NCI-H510A treated with DMSO at 0.1 percent for 48 hours (cell line): ENCODE data around the gene SUSD3.

Source experiments
- DNase-seq: peaks from one replicate; lab custom pipeline; 2025; lab: John Stamatoyannopoulos, UW

The SUSD3 gene

GRCh38 chr9:93123561-93124283 is 65.2 kb downstream of the SUSD3 start:
- DNase-seq = no peak

- DNase-seq = no peak
Observed at GRCh38 chr9:93124793-93125192, 66.3 kb downstream of the SUSD3 start.

GRCh38 chr9:93125331-93125894 is 66.9 kb downstream of the SUSD3 start:
- no peak for DNase-seq

GRCh38 chr9:93126151-93126781 is 67.8 kb downstream of the SUSD3 start:
- DNase-seq = no peak

- peak; percentile 13 for DNase-seq
Observed at GRCh38 chr9:93126825-93127368, 68.4 kb downstream of the SUSD3 start.

- DNase-seq = no peak
Observed at GRCh38 chr9:93127395-93127911, 69.0 kb downstream of the SUSD3 start.

DNA sequence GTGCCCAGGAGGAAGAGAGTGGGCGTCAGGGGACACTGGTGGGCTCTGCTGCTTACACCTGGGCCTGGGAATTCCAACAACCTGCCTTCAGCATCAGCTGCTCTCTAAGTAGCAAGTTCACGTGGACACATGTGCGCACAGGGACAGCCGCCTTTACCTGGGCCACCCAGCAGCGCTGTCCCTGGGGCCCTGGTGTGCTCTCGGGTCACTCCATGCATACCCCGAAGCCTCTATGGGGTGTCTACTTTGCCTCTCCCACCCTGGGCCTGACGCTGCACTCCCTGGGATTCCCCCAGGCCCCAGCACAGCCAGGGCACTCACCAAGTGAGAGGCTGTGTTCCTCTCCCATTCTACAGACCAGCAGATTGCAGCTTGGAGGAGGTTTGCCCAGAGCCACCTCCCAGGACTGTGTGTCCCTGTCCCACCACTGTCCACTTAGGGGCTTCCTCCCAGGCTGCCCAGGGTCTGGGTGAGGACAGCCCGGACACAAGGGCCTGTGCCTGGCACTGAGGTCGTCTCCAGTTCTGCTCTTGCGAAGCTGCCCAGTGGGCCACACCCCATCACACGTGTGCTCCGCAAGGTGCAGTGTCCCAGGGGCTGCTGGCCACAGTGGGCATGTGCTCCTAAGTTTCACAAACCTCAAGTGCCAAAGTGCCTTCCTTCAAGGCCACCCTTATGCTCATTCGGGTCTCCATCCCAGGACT is 69.7 kb downstream of the SUSD3 start:
- no peak for DNase-seq

- no peak for DNase-seq
Observed at GRCh38 chr9:93128715-93129224, 70.3 kb downstream of the SUSD3 start.

GRCh38 chr9:93129286-93129685 is 70.8 kb downstream of the SUSD3 start:
- no peak for DNase-seq

GRCh38 chr9:93129691-93130500 is 71.4 kb downstream of the SUSD3 start:
- no peak for DNase-seq

DNA sequence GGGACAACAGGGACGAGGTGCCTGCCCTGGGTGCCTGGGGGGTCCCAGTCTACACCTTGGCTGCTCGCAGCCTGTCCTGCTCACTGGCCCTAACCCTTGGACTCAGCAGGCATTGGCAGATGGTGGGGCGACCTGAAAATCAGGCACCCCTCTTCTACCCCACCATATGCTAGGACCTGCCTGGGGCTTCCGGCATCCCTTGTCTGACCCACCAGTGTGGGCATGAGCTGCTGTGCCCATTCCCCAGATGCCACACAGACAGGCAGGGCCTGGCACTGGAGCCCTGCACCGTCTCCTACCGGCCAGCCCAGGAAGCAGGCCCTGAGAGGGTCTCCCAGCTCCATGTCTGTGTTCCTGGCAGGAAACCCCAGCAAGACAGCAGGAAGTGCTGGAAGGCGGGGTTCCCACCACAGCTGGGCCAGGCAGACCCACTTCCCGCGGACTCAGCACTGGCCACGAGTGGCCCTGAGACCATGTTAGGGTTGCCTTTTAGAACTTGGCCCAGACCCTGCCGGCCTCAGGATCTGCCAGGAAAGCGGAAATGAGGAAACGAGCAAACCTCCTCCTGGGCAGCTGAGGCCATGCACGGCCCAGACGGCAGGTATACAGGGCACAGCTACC is 72.5 kb downstream of the SUSD3 start:
- DNase-seq = no peak

DNA sequence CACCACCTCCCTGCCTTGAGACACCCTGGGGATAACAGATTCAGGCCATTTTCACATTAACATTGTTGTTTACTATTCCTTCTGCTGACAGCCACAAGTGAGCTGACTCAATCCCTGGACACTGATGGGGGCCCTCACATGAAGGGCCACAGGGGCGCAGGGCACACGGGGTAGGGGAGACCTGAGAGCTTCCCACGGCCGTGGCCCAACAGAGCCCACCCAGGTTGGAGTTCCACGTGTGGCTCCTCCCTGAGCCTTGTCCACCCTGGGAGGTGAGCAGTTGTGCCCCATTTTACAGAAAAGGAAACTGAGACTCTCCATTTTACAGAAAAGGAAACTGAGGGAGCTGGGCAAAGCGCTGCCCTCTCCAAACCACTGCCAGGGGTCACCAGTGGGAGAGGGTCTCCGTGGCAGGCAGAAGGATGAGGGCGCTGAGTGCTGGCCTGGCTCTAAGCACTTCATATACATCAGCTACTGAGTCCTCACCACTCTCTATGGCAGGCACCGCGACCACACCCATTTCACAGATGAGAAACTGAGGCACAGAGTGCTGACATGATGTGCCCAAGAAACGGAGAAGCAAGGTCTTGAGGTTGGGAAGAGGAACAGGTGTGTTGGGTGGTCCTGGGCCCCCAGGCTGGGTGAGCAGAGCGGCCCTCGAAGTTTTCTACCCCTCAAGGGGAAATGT is 73.2 kb downstream of the SUSD3 start:
- no peak for DNase-seq

DNA sequence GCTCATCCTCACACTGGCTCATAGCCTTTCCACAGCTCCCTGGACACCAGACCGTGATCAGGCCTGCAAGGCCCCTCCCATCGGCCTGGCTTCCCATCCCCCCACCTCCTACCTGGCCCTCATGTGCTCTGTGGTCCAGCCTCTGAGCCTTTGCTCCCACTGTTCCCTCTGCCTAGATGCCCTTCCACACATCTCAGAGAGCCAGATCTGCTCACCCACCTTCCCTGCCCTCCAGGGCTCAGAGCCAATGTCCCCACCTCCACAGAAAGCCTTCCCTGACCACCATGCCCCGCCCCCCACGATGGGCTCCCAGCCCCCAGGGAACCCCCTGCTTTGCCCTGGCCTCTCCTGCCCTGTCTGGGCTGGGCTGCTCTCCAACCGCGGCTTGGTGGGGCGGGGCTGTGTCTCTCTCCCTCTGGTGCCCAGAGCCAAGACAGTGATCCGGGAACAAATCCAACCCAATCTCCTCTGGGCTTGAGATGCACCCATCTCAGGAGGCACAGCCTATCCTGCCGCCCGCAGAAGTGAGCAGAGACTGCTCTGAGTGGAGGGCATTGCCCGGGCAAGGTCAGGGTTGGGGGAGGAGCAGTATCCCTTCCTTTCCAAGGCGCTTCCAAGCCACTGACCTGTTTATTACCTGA is 73.9 kb downstream of the SUSD3 start:
- no peak for DNase-seq

DNA sequence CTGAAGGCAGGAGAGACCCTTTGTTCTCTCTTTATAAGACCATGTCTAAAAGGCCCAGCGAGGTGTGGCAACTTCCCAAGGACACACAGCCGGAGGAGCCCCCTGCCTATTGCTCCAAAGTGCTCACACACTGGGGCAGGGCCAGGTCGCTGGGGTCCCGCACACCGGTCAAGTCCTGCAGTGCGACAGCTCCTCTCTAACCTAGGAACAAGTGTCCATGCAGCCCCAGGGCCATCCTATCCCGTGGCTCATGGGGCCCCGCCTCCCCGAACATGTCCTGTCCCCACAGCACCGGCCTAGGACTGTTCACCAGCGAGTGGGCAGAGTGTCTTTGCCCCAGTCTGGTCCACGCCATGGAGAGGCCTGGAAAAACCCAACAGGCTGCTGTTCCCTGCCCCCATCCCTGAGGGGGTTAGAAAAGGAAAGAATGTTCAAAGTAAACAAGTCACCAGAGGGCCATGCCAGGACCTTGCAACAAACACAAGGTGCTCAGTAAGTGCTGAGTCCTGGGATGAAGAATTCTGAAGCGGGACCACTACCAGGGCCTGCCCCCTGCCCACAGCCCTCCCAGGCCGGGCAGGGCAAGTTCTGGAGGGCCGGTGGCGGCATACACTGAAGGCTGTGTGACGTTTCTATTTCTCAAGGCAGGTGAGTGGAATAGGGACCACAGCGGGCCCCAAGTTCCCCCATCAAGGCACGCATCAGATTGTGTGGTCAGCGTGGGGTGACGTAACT is 74.6 kb downstream of the SUSD3 start:
- DNase-seq = no peak

- DNase-seq = peak; percentile 44
Observed at GRCh38 chr9:93133681-93134014, 75.1 kb downstream of the SUSD3 start.

DNA sequence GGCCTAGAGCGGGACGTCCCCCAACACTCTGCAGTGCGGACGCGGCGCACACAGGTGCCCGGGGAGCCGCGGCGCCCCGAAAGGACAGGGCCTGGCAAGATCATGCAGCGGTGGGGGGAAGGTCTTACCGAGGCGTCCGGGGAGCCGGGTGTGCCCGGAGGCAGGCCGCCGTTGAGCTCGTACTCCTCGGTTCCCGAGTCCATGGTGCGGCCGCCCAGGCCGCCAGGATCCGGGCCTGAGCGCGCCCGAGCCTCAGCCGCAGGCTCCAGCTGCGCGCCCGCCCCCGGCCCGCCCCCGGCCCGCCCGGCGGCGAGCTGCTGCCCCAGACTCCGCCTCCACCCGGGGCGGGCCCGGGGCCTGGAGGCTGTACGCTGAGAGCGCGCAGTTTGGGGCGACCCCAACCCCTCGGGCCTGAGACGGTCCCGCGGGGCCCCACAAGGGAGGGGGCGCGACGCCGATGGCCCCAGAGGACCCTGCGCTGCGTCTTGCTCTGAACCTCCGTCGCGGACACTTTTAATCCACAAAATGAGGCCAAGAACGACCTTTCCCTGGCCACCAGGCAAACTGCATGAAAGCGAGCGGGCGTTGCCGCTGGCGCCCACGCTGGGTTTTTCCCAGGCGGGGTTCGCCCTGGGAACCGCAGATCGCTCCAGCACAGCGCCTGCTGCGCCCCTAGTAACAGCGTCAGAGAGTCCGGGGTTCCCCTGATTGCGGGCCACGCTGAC is 75.7 kb downstream of the SUSD3 start, which contains the start of gene NINJ1:
Gene NINJ1 (minus strand): TSS at position 237 of the 725 bp plus-strand sequence. CDS start 34 bp downstream, at position 203.
- DNase-seq = peak; percentile 53
